ENCODE measurements around the gene RBM12. TPM values are rescaled to one million over a fixed set of nuclear protein-coding genes. Genes with fewer than 3 reads are reported as not detected.

Gene RBM12
- polyA plus RNA-seq, 1 donor (not counting 4 experiments of a cell fraction or from before 2014, with no cell fraction given): 98.9 TPM

GRCh38 chr20:35673884-35674283 is 9.2 kb upstream of the RBM12 start:
- Histone ChIP-seq H3K9me3 (ENCODE audit: control insufficient read depth, low read depth, low read length) (no peaks in the 10 kb centered on the region), H3K4me3 (ENCODE audit: control insufficient read depth in 2 of 3, extremely low read depth in 1 of 3, insufficient read depth in 2 of 3, low read depth in 1 of 3, low read length in 3 of 3) (no peak overlapping the region), H4K20me1 (ENCODE audit: control insufficient read depth, extremely low read depth, insufficient read depth, low read length) (no peaks in the 10 kb centered on the region), H2AFZ (ENCODE audit: control insufficient read depth, low read length) (no peak overlapping the region), H3K27ac (ENCODE audit: control insufficient read depth, insufficient read depth, low read length) (no peak overlapping the region), H3K9me1 (ENCODE audit: control insufficient read depth, extremely low read depth, insufficient read depth, low read length) (no peaks in the 10 kb centered on the region), H3K4me1 (ENCODE audit: control insufficient read depth, extremely low read depth, insufficient read depth, low read length) (no peaks in the 10 kb centered on the region), H3K9ac (ENCODE audit: control insufficient read depth, extremely low read depth, insufficient read depth, low read length) (no peak overlapping the region), H3K4me2 (ENCODE audit: control insufficient read depth, extremely low read depth, insufficient read depth, low read depth, low read length) (no peak overlapping the region), H3K27me3 (ENCODE audit: control insufficient read depth, extremely low read depth, insufficient read depth, low read length) (no peaks in the 10 kb centered on the region), H3K36me3 (ENCODE audit: control insufficient read depth in 2 of 2, extremely low read depth in 1 of 2, insufficient read depth in 2 of 2, low read length in 2 of 2) (peaks cover 22 to 27% of the 10 kb centered on the region in 2 experiments), H3K79me2 (ENCODE audit: control insufficient read depth, insufficient read depth, low read length) (no peaks in the 10 kb centered on the region)
- no peak for TF ChIP-seq CTCF (optimal IDR thresholded peaks at IDR 0.05 in 1 of 3, IDR thresholded peaks at IDR 0.05 in 1 of 3, conservative IDR thresholded peaks at IDR 0.05 in 1 of 3; ENCODE audit: extremely low read depth in 1 of 3, insufficient read depth in 2 of 3, low read length in 3 of 3)
- TF ChIP-seq EZH2 (IDR thresholded peaks at IDR 0.05; ENCODE audit: low read length): no peak
- FAIRE-seq (no peak), DNase-seq (ENCODE audit: low read depth, low spot score) (no peak)
- dilution Hi-C loops (cut with MboI; ENCODE audit: extremely low pct_ligation_motif_present, low sequenced_read_pairs): no loop called here

GRCh38 chr20:35669681-35670080 is 5.0 kb upstream of the RBM12 start:
- Histone ChIP-seq H4K20me1 (ENCODE audit: control insufficient read depth, extremely low read depth, insufficient read depth, low read length) (no peaks in the 10 kb centered on the region), H3K4me3 (ENCODE audit: control insufficient read depth in 2 of 3, extremely low read depth in 1 of 3, insufficient read depth in 2 of 3, low read depth in 1 of 3, low read length in 3 of 3) (no peak overlapping the region), H3K9ac (ENCODE audit: control insufficient read depth, extremely low read depth, insufficient read depth, low read length) (no peak overlapping the region), H3K4me2 (ENCODE audit: control insufficient read depth, extremely low read depth, insufficient read depth, low read depth, low read length) (no peak overlapping the region), H3K79me2 (ENCODE audit: control insufficient read depth, insufficient read depth, low read length) (peaks cover 1% of the 10 kb centered on the region), H3K27ac (ENCODE audit: control insufficient read depth, insufficient read depth, low read length) (no peak overlapping the region), H3K9me3 (ENCODE audit: control insufficient read depth, low read depth, low read length) (no peaks in the 10 kb centered on the region), H2AFZ (ENCODE audit: control insufficient read depth, low read length) (no peak overlapping the region), H3K4me1 (ENCODE audit: control insufficient read depth, extremely low read depth, insufficient read depth, low read length) (peaks cover 2% of the 10 kb centered on the region), H3K36me3 (ENCODE audit: control insufficient read depth in 2 of 2, extremely low read depth in 1 of 2, insufficient read depth in 2 of 2, low read length in 2 of 2) (peaks cover 20 to 22% of the 10 kb centered on the region in 2 experiments), H3K27me3 (ENCODE audit: control insufficient read depth, extremely low read depth, insufficient read depth, low read length) (no peaks in the 10 kb centered on the region), H3K9me1 (ENCODE audit: control insufficient read depth, extremely low read depth, insufficient read depth, low read length) (no peaks in the 10 kb centered on the region)
- TF ChIP-seq CTCF (optimal IDR thresholded peaks at IDR 0.05 in 1 of 3, IDR thresholded peaks at IDR 0.05 in 1 of 3, conservative IDR thresholded peaks at IDR 0.05 in 1 of 3; ENCODE audit: extremely low read depth in 1 of 3, insufficient read depth in 2 of 3, low read length in 3 of 3) (no peak), EZH2 (IDR thresholded peaks at IDR 0.05; ENCODE audit: low read length) (no peak)
- DNase-seq (ENCODE audit: low read depth, low spot score): no peak
- no peak for FAIRE-seq
- dilution Hi-C loops (cut with MboI; ENCODE audit: extremely low pct_ligation_motif_present, low sequenced_read_pairs): no loop called here

Data from keratinocyte (primary cell).